Panc1 (cell line): ENCODE results near the gene MDN1. TPM values are rescaled to one million over a fixed set of nuclear protein-coding genes. Genes with fewer than 3 reads are reported as not detected.

Experiments
- ATAC-seq: fragments of 200-7000 bp; cut with Tn5 transposase; 2 replicates; pipeline ENCODE4 v1.9.1; 2020; ENCODE audit warnings: mild to moderate bottlenecking, moderate library complexity
- BruUV-seq: library from RNA; stranded (reverse); fragments of 400-500 nt; replicated peaks from 2 replicates; lab custom pipeline; 2021; lab: Mats Ljungman, UMichigan
- CTCF ChIA-PET: fragments of 300-600 bp; sonication (Branson Sonifier 250); formaldehyde crosslinking; loops from one replicate; lab custom pipeline; 2022; ENCODE audit warnings: antibody characterized with exemption; lab: Charles Lee
- POLR2A ChIA-PET: fragments of 300-600 bp; sonication (Branson Sonifier 250); formaldehyde crosslinking; loops from one replicate; lab custom pipeline; 2022; ENCODE audit warnings: antibody characterized with exemption; lab: Charles Lee
- DNase-seq: peaks from one replicate; pipeline ENCODE4 v3.0.0-alpha.2; 2010; ENCODE audit warnings: low read depth, low spot score
- H3K27ac ChIP-seq: 2 replicates; pipeline ENCODE4 v1.5.1; 2011; ENCODE audit warnings: mild to moderate bottlenecking, low read length, inconsistent platforms
- H3K27me3 ChIP-seq: fragments of 200-500 bp; sonication (Bioruptor generic); 2 replicates; pipeline ENCODE4 v1.6.0; 2014; ENCODE audit warnings: low read length, inconsistent platforms; ENCODE audit not compliant: control insufficient read depth, insufficient read depth
- H3K36me3 ChIP-seq: fragments of 200-500 bp; sonication (Bioruptor generic); 2 replicates; pipeline ENCODE4 v1.5.1; 2014; ENCODE audit warnings: inconsistent platforms, mild to moderate bottlenecking, low read length, moderate library complexity; ENCODE audit not compliant: control insufficient read depth, insufficient read depth
- H3K4me1 ChIP-seq: 2 replicates; pipeline ENCODE4 v1.5.1; 2011; ENCODE audit warnings: inconsistent platforms, mild to moderate bottlenecking, low read length, moderate library complexity; ENCODE audit not compliant: control insufficient read depth, insufficient read depth
- H3K4me3 ChIP-seq, 2 experiments: 2 replicates each; pipeline ENCODE4 v1.5.1; 2011 to 2012; ENCODE audit warnings: low read depth in 2 of 2, low read length in 2 of 2, mild to moderate bottlenecking in 2 of 2, inconsistent platforms in 1 of 2, moderate library complexity in 1 of 2
- H3K9me3 ChIP-seq: fragments of 200-500 bp; sonication (Bioruptor generic); 2 replicates; pipeline ENCODE4 v1.5.1; 2014; ENCODE audit warnings: low read depth, mild to moderate bottlenecking, inconsistent platforms, low read length, moderate library complexity; ENCODE audit not compliant: control insufficient read depth, insufficient read depth
- POLR2AphosphoS5 ChIP-seq: IDR thresholded peaks from 2 replicates; pipeline ENCODE4 v1.6.1; 2012; ENCODE audit warnings: mild to moderate bottlenecking, low read depth, low read length, moderate library complexity
- SIN3A ChIP-seq: IDR thresholded peaks from 2 replicates; pipeline ENCODE4 v1.6.1; 2012; ENCODE audit warnings: low read depth, mild to moderate bottlenecking, low read length, moderate library complexity, borderline replicate concordance; ENCODE audit not compliant: insufficient read depth
- TCF7L2 ChIP-seq: IDR thresholded peaks from 2 replicates; pipeline ENCODE4 v1.6.1; 2011; ENCODE audit warnings: mild to moderate bottlenecking, low read depth, low read length, inconsistent platforms
- in situ Hi-C: cut with HindIII; loops from 2 replicates; pipeline ENCODE4 v1.10.0; 2016; ENCODE audit warnings: low sequenced_read_pairs, low pct_unique_long_range_greater_than_20kb
- intact Hi-C: fragments of 100-400 bp; cut with micrococcal nuclease; formaldehyde crosslinking; loops from one replicate; pipeline ENCODE4 v1.10.0; 2022; ENCODE audit not compliant: unreplicated experiment
- total RNA-seq: library from RNA; stranded (reverse); gene quantifications from one replicate; pipeline ENCODE4 v1.2.1, GENCODE V29; 2021; ENCODE audit not compliant: unreplicated experiment
- TF ChIP-seq, protein P1 (sequence below), 2 experiments: IDR thresholded peaks; 2 replicates each; pipeline ENCODE4 v1.6.1; 2011 to 2012; ENCODE audit warnings: low read depth in 2 of 2, control low read depth in 1 of 2, low read length in 1 of 2, mild to moderate bottlenecking in 1 of 2, moderate library complexity in 1 of 2; ENCODE audit not compliant: insufficient read depth in 1 of 2
- TF ChIP-seq, protein P2 (sequence below): fragments of 450-650 bp; IDR thresholded peaks from 2 replicates; pipeline ENCODE4 v1.5.1; 2017; ENCODE audit warnings: mild to moderate bottlenecking

MDN1 gene
- total RNA-seq, 1 experiment from 2014 or later: 47.8 TPM

DNA sequence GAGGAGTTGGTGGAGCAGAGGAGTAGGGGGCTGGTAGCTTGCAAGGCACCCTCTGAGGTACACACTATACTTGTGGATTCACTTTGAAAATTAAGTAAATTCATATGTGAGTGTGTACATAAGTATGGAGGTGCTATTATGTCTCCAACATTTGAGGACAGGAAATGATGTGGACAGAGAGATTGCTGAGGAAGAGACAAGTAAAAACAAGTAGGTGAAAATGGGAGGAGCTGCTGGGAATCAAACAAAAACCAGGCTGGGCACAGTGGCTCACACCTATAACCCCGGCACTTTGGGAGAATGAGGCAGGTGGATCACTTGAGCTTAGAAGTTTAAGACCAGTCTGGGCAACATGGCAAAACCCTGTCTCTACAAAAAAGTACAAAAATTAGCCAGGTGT, 111.8 kb downstream of the MDN1 start:
- DNase-seq (no peak), ATAC-seq (no peak)
- TF ChIP-seq, protein P1, sequence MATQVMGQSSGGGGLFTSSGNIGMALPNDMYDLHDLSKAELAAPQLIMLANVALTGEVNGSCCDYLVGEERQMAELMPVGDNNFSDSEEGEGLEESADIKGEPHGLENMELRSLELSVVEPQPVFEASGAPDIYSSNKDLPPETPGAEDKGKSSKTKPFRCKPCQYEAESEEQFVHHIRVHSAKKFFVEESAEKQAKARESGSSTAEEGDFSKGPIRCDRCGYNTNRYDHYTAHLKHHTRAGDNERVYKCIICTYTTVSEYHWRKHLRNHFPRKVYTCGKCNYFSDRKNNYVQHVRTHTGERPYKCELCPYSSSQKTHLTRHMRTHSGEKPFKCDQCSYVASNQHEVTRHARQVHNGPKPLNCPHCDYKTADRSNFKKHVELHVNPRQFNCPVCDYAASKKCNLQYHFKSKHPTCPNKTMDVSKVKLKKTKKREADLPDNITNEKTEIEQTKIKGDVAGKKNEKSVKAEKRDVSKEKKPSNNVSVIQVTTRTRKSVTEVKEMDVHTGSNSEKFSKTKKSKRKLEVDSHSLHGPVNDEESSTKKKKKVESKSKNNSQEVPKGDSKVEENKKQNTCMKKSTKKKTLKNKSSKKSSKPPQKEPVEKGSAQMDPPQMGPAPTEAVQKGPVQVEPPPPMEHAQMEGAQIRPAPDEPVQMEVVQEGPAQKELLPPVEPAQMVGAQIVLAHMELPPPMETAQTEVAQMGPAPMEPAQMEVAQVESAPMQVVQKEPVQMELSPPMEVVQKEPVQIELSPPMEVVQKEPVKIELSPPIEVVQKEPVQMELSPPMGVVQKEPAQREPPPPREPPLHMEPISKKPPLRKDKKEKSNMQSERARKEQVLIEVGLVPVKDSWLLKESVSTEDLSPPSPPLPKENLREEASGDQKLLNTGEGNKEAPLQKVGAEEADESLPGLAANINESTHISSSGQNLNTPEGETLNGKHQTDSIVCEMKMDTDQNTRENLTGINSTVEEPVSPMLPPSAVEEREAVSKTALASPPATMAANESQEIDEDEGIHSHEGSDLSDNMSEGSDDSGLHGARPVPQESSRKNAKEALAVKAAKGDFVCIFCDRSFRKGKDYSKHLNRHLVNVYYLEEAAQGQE (IDR thresholded peaks at IDR 0.05; ENCODE audit: insufficient read depth in 1 of 2, low read depth in 2 of 2, low read length in 1 of 2): no peak
- TF ChIP-seq, protein P2, sequence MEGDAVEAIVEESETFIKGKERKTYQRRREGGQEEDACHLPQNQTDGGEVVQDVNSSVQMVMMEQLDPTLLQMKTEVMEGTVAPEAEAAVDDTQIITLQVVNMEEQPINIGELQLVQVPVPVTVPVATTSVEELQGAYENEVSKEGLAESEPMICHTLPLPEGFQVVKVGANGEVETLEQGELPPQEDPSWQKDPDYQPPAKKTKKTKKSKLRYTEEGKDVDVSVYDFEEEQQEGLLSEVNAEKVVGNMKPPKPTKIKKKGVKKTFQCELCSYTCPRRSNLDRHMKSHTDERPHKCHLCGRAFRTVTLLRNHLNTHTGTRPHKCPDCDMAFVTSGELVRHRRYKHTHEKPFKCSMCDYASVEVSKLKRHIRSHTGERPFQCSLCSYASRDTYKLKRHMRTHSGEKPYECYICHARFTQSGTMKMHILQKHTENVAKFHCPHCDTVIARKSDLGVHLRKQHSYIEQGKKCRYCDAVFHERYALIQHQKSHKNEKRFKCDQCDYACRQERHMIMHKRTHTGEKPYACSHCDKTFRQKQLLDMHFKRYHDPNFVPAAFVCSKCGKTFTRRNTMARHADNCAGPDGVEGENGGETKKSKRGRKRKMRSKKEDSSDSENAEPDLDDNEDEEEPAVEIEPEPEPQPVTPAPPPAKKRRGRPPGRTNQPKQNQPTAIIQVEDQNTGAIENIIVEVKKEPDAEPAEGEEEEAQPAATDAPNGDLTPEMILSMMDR: no peak
- no peak for TF ChIP-seq TCF7L2
- TF ChIP-seq SIN3A: no peak
- no peak for TF ChIP-seq POLR2AphosphoS5
- no TSS peak for BruUV-seq
- in situ Hi-C loops (no loop called here), intact Hi-C loops (no loop called here)
- Histone ChIP-seq H3K36me3 (peaks cover 43% of the 10 kb centered on the region), H3K9me3 (no peaks in the 10 kb centered on the region), H3K4me3 (no peak overlapping the region), H3K27ac (no peak overlapping the region), H3K4me1 (no peaks in the 10 kb centered on the region), H3K27me3 (no peaks in the 10 kb centered on the region)
- ChIA-PET CTCF (no interaction called here), POLR2A (no interaction called here)

DNA sequence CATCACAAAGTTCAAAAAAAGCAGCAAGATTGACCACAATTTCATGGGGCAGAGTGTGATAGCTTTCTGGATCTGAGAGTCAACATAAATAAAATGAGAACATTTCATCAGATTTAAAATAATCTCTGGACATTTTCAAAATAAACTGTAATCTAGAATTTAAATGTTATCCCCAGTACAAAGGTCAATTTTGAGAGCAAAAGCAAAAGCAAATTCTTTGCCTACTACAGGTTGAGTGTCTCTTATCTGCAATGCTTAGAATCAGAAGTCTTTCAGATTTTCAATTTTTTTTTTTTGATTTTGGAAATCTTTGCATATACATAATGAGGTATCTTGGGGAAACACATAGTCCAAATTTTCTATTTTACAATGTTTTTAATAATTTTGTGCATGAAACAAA, 113.5 kb downstream of the MDN1 start:
- in situ Hi-C loops (no loop called here), intact Hi-C loops (no loop called here)
- Histone ChIP-seq H3K4me3 (no peak overlapping the region), H3K36me3 (peaks cover 36% of the 10 kb centered on the region), H3K27ac (no peak overlapping the region), H3K27me3 (no peaks in the 10 kb centered on the region), H3K4me1 (no peaks in the 10 kb centered on the region), H3K9me3 (no peaks in the 10 kb centered on the region)
- ChIA-PET POLR2A (no interaction called here), CTCF (no interaction called here)
- no peak for DNase-seq
- no peak for TF ChIP-seq TCF7L2
- no peak for TF ChIP-seq POLR2AphosphoS5
- TF ChIP-seq, protein P1 (IDR thresholded peaks at IDR 0.05; ENCODE audit: insufficient read depth in 1 of 2, low read depth in 2 of 2, low read length in 1 of 2): no peak
- TF ChIP-seq SIN3A: no peak
- TF ChIP-seq, protein P2: no peak
- no TSS peak for BruUV-seq
- ATAC-seq: no peak
